SK-N-SH (cell line): ENCODE results near the gene TPST2. TPM values are rescaled to one million over a fixed set of nuclear protein-coding genes. Genes with fewer than 3 reads are reported as not detected.

Source experiments
- CTCF ChIA-PET: fragments of 300-600, 350-600 bp; formaldehyde crosslinking; extraction: SDS; loops from one replicate; lab custom pipeline; 2021; lab: Yijun Ruan, JAX
- POLR2A ChIA-PET: fragments of 350-600 bp; sonication (Branson Sonifier 250); formaldehyde crosslinking; extraction: SDS; loops from one replicate; lab custom pipeline; 2020; ENCODE audit warnings: antibody characterized with exemption, inconsistent platforms; lab: Yijun Ruan, JAX
- DNase-seq: peaks from one replicate; pipeline ENCODE4 v3.0.0; 2012
- H2AFZ ChIP-seq: fragments of 200-600 bp; sonication (generic); 2 replicates; pipeline ENCODE4 v1.8.1; 2016; ENCODE audit warnings: antibody characterized with exemption, mild to moderate bottlenecking, low read depth
- H3F3A ChIP-seq: fragments of 200-600 bp; sonication (generic); replicated peaks from 2 replicates; pipeline ENCODE3; 2016; ENCODE audit warnings: antibody characterized with exemption, mild to moderate bottlenecking; ENCODE audit not compliant: insufficient read depth
- H3K27ac ChIP-seq, 2 experiments: fragments of 200-500 bp in 1 of 2; fragments of 200-600 bp in 1 of 2; sonication (Bioruptor generic) in 1 of 2; sonication (generic), shearing (Covaris generic) in 1 of 2; 2 replicates each; pipeline versions ENCODE4 v1.5.1 to v1.6.1; 2014 to 2016; ENCODE audit warnings: low read depth in 2 of 2, inconsistent platforms in 1 of 2, low read length in 1 of 2, mild to moderate bottlenecking in 1 of 2, mixed read lengths in 1 of 2
- H3K27me3 ChIP-seq: fragments of 200-600 bp; sonication (generic), shearing (Covaris generic); 2 replicates; pipeline ENCODE4 v1.6.1; 2016; ENCODE audit warnings: mixed run types; ENCODE audit not compliant: insufficient read depth
- H3K36me3 ChIP-seq, 2 experiments: fragments of 200-500 bp in 1 of 2; fragments of 200-600 bp in 1 of 2; sonication (Bioruptor generic) in 1 of 2; sonication (generic) in 1 of 2; replicated peaks in 1 of 2; 2 replicates each; pipeline versions ENCODE3 to v1.5.1; 2014 to 2016; ENCODE audit warnings: low read length in 1 of 2, mild to moderate bottlenecking in 1 of 2; ENCODE audit not compliant: insufficient read depth in 2 of 2, control insufficient read depth in 1 of 2
- H3K4me1 ChIP-seq, 2 experiments: fragments of 200-500 bp in 1 of 2; fragments of 200-600 bp in 1 of 2; sonication (Bioruptor generic) in 1 of 2; sonication (generic), shearing (Covaris generic) in 1 of 2; 2 replicates each; pipeline versions ENCODE4 v1.5.1 to v1.6.1; 2014 to 2016; ENCODE audit warnings: low read depth in 1 of 2, low read length in 1 of 2, mixed run types in 1 of 2; ENCODE audit not compliant: insufficient read depth in 2 of 2, control insufficient read depth in 1 of 2
- H3K4me2 ChIP-seq: fragments of 200-600 bp; sonication (generic), shearing (Covaris generic); 2 replicates; pipeline ENCODE4 v1.6.1; 2017; ENCODE audit warnings: mixed run types
- H3K4me3 ChIP-seq, 2 experiments: fragments of 200-500 bp in 1 of 2; fragments of 200-600 bp in 1 of 2; sonication (Bioruptor generic) in 1 of 2; sonication (generic), shearing (Covaris generic) in 1 of 2; 2 replicates each; pipeline versions ENCODE4 v1.5.1 to v1.8.1; 2014 to 2016; ENCODE audit warnings: low read depth in 2 of 2, inconsistent platforms in 1 of 2, low read length in 1 of 2, mild to moderate bottlenecking in 1 of 2, mixed read lengths in 1 of 2, moderate library complexity in 1 of 2
- H3K79me2 ChIP-seq: fragments of 200-600 bp; sonication (generic); 2 replicates; pipeline ENCODE4 v1.8.1; 2017; ENCODE audit warnings: mild to moderate bottlenecking; ENCODE audit not compliant: insufficient read depth
- H3K9ac ChIP-seq: fragments of 200-600 bp; sonication (generic); 2 replicates; pipeline ENCODE4 v1.6.1; 2017; ENCODE audit warnings: mixed run types
- H3K9me2 ChIP-seq: fragments of 200-600 bp; sonication (generic); 2 replicates; pipeline ENCODE4 v1.6.1; 2017; ENCODE audit warnings: mixed run types
- H3K9me3 ChIP-seq: fragments of 200-600 bp; sonication (generic); 2 replicates; pipeline ENCODE4 v1.6.1; 2017; ENCODE audit warnings: mixed run types, mild to moderate bottlenecking, moderate library complexity
- H4K20me1 ChIP-seq: fragments of 200-600 bp; sonication (generic); 2 replicates; pipeline ENCODE4 v1.6.1; 2017; ENCODE audit warnings: mild to moderate bottlenecking, mixed run types; ENCODE audit not compliant: insufficient read depth
- EP300 ChIP-seq, 2 experiments: IDR thresholded peaks; 2 replicates each; pipeline versions ENCODE4 v1.4.0 to v1.6.1; 2012; ENCODE audit warnings: borderline replicate concordance in 1 of 2, low read depth in 1 of 2, low read length in 1 of 2
- GABPA ChIP-seq: IDR thresholded peaks from 2 replicates; pipeline ENCODE4 v1.4.0; 2012; ENCODE audit warnings: low read depth, mild to moderate bottlenecking
- IRF3 ChIP-seq: fragments of 150-350 bp; IDR thresholded peaks from 2 replicates; pipeline ENCODE4 v1.6.1; 2016; ENCODE audit warnings: mild to moderate bottlenecking, low read depth, low read length
- NRF1 ChIP-seq: IDR thresholded peaks from 2 replicates; pipeline ENCODE4 v1.6.1; 2012; ENCODE audit warnings: low read depth, mild to moderate bottlenecking, low read length
- PBX3 ChIP-seq: IDR thresholded peaks from 2 replicates; pipeline ENCODE4; 2012
- POLR2AphosphoS5 ChIP-seq: IDR thresholded peaks from 2 replicates; pipeline ENCODE4 v1.6.1; 2012; ENCODE audit warnings: low read depth, low read length
- RCOR1 ChIP-seq: fragments of 150-350 bp; IDR thresholded peaks from 2 replicates; pipeline ENCODE4 v1.6.1; 2017; ENCODE audit warnings: antibody characterized with exemption, low read length
- RFX5 ChIP-seq: IDR thresholded peaks from 2 replicates; pipeline ENCODE4 v1.6.1; 2012; ENCODE audit warnings: mild to moderate bottlenecking, improper control_type of control experiment, low read length
- WGBS: methylation state at CpG from one replicate; pipeline ENCODE4 v1.1.6; 2017; ENCODE audit warnings: low lambda C conversion rate; 5-methylcytosine and 5-hydroxymethylcytosine counted together
- polyA plus RNA-seq, 3 experiments: library from polyadenylated mRNA; depleted of rRNA; stranded (reverse); fragments of >200 nt; gene quantifications; 2 replicates each; pipeline ENCODE4 v1.2.3, GENCODE V29; 2012
- TF ChIP-seq, protein P1 (sequence below): IDR thresholded peaks from 2 replicates; pipeline ENCODE4 v1.6.1; 2012; ENCODE audit warnings: mild to moderate bottlenecking, low read depth, low read length, moderate library complexity
- TF ChIP-seq, protein P2 (sequence below): IDR thresholded peaks from 2 replicates; pipeline ENCODE4 v1.4.0; 2012; ENCODE audit warnings: low read depth
- TF ChIP-seq, protein P3 (sequence below): fragments of 150-350 bp; IDR thresholded peaks from 2 replicates; pipeline ENCODE4 v1.6.1; 2017; ENCODE audit warnings: antibody characterized with exemption, low read length, low read depth, borderline replicate concordance

Gene TPST2
- polyA plus RNA-seq, 1 of the 3 experiments (the other 2 are of a cell fraction) = 58.4 TPM

- H2AFZ ChIP-seq = no peak overlapping the region
- TF ChIP-seq RFX5 (no peak), PBX3 (no peak), GABPA (no peak), EP300 (IDR thresholded peaks at IDR 0.05; ENCODE audit: borderline replicate concordance in 1 of 2, low read depth in 1 of 2, low read length in 1 of 2) (no peak), NRF1 (no peak), IRF3 (no peak), POLR2AphosphoS5 (no peak), RCOR1 (no peak)
- TF ChIP-seq, protein P1, sequence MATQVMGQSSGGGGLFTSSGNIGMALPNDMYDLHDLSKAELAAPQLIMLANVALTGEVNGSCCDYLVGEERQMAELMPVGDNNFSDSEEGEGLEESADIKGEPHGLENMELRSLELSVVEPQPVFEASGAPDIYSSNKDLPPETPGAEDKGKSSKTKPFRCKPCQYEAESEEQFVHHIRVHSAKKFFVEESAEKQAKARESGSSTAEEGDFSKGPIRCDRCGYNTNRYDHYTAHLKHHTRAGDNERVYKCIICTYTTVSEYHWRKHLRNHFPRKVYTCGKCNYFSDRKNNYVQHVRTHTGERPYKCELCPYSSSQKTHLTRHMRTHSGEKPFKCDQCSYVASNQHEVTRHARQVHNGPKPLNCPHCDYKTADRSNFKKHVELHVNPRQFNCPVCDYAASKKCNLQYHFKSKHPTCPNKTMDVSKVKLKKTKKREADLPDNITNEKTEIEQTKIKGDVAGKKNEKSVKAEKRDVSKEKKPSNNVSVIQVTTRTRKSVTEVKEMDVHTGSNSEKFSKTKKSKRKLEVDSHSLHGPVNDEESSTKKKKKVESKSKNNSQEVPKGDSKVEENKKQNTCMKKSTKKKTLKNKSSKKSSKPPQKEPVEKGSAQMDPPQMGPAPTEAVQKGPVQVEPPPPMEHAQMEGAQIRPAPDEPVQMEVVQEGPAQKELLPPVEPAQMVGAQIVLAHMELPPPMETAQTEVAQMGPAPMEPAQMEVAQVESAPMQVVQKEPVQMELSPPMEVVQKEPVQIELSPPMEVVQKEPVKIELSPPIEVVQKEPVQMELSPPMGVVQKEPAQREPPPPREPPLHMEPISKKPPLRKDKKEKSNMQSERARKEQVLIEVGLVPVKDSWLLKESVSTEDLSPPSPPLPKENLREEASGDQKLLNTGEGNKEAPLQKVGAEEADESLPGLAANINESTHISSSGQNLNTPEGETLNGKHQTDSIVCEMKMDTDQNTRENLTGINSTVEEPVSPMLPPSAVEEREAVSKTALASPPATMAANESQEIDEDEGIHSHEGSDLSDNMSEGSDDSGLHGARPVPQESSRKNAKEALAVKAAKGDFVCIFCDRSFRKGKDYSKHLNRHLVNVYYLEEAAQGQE = no peak
- TF ChIP-seq, protein P2, sequence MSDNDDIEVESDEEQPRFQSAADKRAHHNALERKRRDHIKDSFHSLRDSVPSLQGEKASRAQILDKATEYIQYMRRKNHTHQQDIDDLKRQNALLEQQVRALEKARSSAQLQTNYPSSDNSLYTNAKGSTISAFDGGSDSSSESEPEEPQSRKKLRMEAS = no peak
- TF ChIP-seq, protein P3, sequence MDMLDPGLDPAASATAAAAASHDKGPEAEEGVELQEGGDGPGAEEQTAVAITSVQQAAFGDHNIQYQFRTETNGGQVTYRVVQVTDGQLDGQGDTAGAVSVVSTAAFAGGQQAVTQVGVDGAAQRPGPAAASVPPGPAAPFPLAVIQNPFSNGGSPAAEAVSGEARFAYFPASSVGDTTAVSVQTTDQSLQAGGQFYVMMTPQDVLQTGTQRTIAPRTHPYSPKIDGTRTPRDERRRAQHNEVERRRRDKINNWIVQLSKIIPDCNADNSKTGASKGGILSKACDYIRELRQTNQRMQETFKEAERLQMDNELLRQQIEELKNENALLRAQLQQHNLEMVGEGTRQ = no peak
- TF ChIP-seq, all 33 proteins: peak for 0
- CTCF ChIA-PET = interaction anchor here (1.0 to 1.1 kb wide), 2 partner anchors 15 to 30 kb away, joined by 3 to 4 read pairs; no protein-coding TSS in a partner anchor
- no peak overlapping the region for H3K9ac ChIP-seq
- H3K9me2 ChIP-seq = no peaks in the 10 kb centered on the region
- H3K4me1 ChIP-seq = peaks cover 10 to 17% of the 10 kb centered on the region in 2 experiments; a peak in 3 of 4 replicates
- POLR2A ChIA-PET = no interaction called here
- H3K36me3 ChIP-seq = peaks cover 3 to 9% of the 10 kb centered on the region in 2 experiments
- peaks cover 52% of the 10 kb centered on the region for H3K79me2 ChIP-seq
- no peaks in the 10 kb centered on the region for H3K9me3 ChIP-seq
- H3K27me3 ChIP-seq = no peaks in the 10 kb centered on the region
- DNase-seq = no peak
- H3F3A ChIP-seq = peaks cover 20% of the 10 kb centered on the region
- H3K4me2 ChIP-seq = no peak overlapping the region
- 93% methylated on average over 11 of the region's 11 CpGs for WGBS
- no peaks in the 10 kb centered on the region; the same call in 1 of the 2 replicates for H4K20me1 ChIP-seq
- H3K4me3 ChIP-seq = no peak overlapping the region
- H3K27ac ChIP-seq = no peak overlapping the region
Observed at GRCh38 chr22:26586556-26587325, 3.2 kb downstream of the TPST2 start.
